ENCODE measurements around the gene ABHD12.
"Not testable (repeated sequence)": the region's sequence is repeated elsewhere in the genome, so short reads cannot be mapped to it uniquely, and the experiment has no call there.

Gene ABHD12

GRCh38 chr20:25321991-25322390 is 68.6 kb downstream of the ABHD12 start:
- no peak for DNase-seq (ENCODE audit: low read depth)

GRCh38 chr20:25321262-25321831 is 69.3 kb downstream of the ABHD12 start:
- DNase-seq (ENCODE audit: low read depth): no peak

DNA sequence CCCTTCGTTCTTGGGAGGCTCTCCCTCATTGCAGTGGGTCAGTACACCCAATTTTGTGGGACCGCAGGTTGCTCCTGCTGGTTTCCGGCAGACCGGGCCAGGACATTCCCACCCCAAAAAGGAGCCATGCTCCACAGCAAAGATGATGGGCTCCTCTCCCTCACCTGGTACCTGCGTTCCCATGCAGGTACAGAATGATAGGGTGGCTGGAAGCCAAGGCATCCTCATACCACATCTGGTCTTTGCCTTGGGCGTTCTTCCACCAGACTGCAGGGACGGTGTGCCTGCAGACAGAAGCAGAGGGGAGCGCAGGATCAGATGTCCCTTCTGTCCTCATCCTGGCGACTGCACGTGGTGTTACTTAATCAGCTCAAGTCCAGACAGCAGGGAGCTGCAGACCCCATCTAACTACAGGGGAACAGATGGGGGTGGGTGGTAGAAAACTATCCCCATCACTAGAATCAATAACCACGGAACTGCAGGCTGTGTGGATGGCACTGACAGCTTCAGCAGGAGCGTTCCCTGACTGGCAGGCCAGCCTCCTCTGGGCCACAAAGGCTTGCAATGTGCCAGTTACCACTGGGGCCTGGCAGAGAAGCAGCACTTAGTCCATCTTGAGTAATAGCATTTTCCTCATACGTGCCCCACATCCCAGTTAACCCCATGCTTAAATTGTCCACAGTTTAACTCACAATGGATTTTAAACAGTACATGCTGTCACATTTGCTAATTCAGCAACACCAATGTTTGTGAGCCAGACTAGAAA is 70.4 kb downstream of the ABHD12 start:
- no peak for DNase-seq (ENCODE audit: low read depth)

GRCh38 chr20:25319241-25320034 is 71.2 kb downstream of the ABHD12 start:
- DNase-seq (ENCODE audit: low read depth): no peak

GRCh38 chr20:25318471-25319240 is 72.0 kb downstream of the ABHD12 start:
- no peak for DNase-seq (ENCODE audit: low read depth)

DNA sequence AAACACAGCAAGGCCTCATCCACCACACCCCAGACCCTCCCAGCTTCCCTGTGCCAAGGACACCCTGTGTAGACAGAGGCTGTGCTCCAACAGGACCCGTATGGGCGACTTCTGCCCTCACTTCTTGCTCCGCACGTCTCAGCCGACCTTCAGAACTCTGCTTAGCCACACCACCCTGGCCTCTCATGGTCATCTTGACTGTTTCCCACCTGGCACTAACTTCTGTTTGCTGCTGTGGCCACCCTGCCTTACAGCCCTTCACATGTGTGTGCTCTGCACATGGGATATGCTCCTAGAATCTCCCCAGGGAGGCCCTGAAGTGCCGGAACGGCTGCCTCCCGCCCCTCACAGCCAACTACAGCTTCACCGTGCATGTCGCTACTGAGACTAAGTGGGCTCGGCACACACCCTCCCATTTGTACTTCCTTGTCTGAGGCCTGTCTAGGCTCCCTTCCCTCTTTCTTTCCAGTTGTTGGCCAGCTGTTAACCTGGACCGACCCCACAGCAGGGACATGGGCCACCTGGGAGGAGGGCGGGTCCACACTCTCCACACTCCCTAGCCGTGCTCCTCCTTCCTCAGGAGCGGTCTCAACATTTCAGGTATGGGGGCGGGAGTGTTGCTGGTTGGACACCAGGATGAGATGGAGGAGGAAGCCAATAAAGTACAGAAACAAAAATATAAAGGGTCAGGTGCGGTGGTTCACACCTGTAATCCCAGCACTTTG is 73.1 kb downstream of the ABHD12 start:
- DNase-seq (ENCODE audit: low read depth): no peak

DNA sequence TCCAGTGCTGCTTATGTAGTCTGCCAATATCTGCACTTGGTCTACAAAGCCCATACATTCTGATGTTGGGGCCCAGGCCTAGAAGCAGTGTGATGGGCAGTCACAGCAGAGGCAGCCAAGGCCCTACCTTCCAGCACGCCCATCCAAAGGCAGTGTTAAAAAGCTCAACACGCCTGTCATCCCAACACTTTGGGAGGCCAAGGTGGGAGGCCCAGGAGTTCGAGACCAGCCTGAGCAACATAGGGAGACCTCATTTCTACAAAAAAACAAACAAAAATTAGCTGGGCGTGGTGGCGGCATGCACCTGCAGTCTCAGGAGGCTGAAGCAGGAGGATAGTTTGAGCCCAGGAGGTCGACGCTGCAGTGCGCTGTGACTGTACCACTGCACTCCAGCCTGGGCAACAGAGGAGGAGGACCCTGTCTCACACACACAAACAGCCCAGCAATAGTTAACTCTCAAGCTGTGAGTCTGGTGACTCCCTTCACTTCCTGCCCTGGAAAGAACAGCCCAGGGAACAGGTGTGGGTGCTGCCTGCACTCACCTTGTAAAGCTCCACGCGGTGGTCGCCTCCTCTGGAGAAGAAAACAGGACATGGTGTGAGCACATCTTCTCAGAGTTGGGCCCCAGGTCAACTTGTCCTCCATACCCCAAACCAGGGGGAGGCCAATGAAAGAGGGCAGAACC is 74.0 kb downstream of the ABHD12 start:
- DNase-seq (ENCODE audit: low read depth): no peak

DNA sequence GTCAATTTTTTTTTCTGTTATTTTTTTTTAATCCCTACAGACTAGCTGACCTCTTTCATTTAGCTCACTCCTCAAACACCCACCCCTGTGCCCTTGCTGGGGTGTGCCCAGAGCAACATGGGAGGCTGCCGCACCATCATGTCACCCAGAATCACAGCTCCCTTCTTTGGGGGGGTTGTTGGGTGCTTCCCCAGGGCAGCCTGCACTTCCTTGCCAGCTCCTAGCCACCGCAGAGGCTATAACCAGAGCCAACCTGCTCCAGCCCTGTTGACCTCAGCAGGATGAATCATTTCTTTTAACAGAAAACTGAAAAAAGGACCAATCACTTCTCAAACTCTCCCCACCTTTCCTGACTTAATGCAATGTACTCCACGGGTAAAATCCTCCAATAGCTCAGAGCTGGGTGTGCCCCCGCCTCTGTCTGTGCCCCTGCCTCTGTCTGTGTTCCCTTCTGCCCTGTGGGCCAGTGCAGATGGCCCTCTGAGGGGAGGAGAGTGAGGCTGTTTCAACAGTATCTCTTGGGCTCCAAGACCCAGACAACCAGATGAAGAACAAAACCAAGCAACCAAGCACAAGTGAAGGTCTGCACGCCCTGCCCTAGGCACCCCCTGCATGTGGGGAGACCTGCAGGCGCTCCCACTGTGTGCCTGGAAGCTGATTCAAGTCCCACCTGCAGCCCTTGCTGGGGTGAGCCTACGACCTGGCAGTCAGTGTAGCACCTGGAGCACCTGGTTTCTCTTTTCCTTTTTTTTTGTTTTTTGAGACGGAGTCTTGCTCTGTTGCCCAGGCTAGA is 75.0 kb downstream of the ABHD12 start:
- DNase-seq (ENCODE audit: low read depth): peak; percentile 26

DNA sequence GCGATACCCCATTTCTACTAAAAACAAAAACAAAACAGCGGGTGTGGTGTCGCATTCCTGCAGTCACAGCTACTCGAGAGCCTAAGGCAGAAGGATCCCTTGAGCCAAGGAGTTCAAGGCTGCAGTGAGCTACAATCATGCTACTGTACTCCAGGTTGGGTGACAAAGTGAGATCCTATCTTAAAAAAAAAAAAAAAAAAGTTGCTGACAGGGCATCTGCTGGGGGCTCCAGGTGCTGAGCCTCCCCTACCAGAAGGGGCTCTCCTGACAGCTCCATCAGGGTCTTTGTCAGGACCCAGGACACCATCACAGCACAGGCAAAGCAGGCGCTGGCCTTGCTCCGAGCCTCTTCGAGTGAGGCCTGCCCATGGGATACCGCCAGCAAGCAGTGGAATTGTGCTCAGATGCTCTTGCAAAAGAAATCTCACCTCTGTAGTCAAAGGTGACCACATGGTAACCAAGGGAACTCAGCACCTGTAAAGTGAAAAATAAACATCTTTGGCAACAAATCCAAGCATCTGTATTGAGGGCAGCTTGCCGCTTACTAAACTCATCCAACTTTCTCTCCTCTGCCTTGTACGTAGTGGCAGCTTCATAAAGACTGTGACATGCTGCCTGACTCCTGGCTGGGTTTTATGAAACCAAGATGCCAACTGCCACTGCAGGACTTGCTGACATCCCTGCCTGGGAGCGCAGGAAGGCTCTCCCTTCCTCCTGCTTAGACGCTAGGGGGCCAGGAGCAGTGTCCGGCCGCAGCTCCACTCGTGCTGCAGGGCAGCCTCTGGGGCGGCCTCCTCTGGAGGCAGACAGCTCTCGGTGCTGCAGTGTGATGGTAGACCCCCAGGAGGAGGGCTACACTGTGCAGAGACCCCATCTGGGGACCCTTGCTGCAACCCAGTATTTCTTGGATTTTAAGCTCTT is 75.9 kb downstream of the ABHD12 start:
- DNase-seq (ENCODE audit: low read depth): no peak

DNA sequence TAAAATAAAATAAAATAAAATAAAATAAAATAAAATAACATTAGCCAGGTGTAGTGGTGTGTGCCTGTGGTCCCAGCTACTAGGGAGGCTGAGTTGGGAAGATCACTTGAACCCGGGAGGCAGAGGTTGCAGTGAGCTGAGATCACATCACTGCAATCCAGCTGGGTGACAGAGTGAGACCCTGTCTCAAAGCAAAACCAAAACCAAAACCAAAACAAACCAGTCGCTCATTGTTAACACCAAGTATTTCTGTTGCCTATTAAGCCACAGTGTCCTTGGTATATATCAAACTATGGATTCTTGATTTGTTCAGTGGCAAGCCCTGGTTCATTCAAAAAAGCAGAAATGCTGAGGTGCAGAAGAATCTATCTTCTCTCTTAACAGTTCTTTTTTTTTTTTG is 77.0 kb downstream of the ABHD12 start:
- DNase-seq (ENCODE audit: low read depth): no peak

- DNase-seq (ENCODE audit: low read depth): not testable (repeated sequence)
Measured at GRCh38 chr20:25312716-25313115, 77.9 kb downstream of the ABHD12 start.

DNA sequence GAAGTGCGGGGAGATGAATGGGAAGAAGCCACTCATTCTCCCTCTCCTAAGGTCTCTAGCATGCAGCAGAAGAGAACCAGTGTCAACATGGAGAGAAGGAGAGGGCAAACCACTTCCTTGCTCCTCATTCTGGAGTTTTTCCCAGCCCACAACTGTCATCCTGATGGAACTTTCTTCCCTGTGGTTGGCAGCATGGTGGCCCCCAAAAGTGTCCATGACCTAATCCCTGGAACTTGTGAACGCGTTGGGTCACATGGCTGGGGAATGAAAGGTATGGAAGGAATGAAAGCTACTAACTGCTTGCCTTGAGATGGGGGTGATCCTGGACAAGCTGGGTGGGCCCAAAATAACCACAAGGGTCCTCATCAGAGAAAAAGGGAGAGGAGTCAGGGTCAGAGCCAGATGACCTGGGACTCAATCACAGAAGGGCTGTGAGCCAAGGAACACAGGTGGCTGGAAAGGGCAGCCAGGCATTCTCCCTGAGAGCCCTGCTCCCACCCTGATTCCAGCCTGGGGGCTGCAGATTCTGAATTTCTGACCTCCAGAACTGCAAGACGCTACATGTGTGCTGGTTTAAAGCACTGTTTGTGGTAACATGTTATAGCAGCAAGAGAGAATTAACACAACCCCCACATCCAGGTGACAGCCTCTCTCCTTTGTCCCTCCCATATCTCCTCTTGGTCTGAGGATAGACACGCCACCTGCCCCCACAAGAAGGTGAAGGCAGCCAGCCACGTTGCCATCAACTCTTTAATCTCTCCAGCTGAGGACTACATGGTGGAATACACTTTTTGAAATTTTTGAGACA is 79.5 kb downstream of the ABHD12 start:
- peak; percentile 90 for DNase-seq (ENCODE audit: low read depth)

- peak; percentile 90 for DNase-seq (ENCODE audit: low read depth)
Measured at GRCh38 chr20:25310268-25310920, 80.2 kb downstream of the ABHD12 start.

- DNase-seq (ENCODE audit: low read depth): peak; percentile 85
Measured at GRCh38 chr20:25309395-25310267, 81.0 kb downstream of the ABHD12 start.

DNA sequence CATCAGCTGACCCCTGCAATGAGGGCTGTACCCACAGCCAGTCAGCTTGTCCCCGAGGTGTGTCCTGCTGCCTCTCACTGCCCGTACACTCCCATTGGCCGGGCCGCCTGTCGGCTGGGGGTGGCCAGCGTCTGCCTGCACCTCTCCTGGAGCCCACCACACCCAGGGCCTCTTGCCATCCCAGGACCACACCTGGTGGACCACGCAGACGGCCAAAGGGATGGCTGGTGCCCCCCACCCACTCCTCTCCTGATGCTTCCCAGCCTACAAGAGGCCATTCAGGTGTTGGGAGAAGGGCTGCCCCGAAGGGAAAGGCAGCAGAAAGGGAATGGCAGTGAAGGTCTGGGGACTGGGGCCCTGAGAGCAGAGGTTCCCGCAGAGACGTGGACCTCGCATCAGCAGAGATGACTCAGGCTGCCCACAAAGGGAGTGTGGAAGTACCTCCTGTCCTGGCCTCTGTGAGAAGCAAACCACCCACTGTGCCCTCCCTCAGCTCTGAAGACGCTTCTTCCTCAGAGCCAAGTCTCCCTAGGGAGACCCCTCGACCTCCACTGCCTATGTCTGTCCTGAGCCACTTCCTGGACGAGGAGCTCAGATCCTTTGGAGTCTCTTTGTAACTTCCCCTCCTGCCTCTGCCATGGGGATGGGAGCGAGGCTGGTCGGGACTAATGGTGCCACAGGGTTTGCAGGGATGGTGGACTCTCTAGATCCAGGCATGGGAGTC is 81.8 kb downstream of the ABHD12 start:
- DNase-seq (ENCODE audit: low read depth): peak; percentile 29

- no peak for DNase-seq (ENCODE audit: low read depth)
Measured at GRCh38 chr20:25308083-25308491, 82.5 kb downstream of the ABHD12 start.

All from HS-5 (cell line).